HepG2 (cell line): ENCODE measurements around the gene CPED1. TPM values are rescaled to one million over a fixed set of nuclear protein-coding genes. Genes with fewer than 3 reads are reported as not detected.

Experiments
- RFXANK ChIP-seq: IDR thresholded peaks from 2 replicates; pipeline ENCODE4 v1.6.1; 2016
- polyA plus RNA-seq, 8 experiments: library from polyadenylated mRNA; depleted of rRNA in 3 of 8; stranded (reverse) in 7 of 8; unstranded in 1 of 8; fragments of >200 nt; fragmentation: Illumina TruSeq in 4 of 8; extraction: Trizol in 4 of 8; gene quantifications; 2 replicates each; pipeline versions ENCODE4 v1.2.1 to v1.2.3, GENCODE V29; 2011 to 2016; ENCODE audit warnings: low read depth in 4 of 8, missing spikeins in 1 of 8, mixed read lengths in 1 of 8; ENCODE audit not compliant: insufficient read depth in 1 of 8
- total RNA-seq, 5 experiments: library from RNA; depleted of rRNA; stranded (reverse); fragments of >200 nt; fragmentation: Illumina TruSeq; extraction: Trizol; gene quantifications; 2 replicates each; pipeline ENCODE4 v1.2.3, GENCODE V29; 2016; ENCODE audit warnings: low read depth in 1 of 5
- TF ChIP-seq, protein P1 (sequence below): sonication (generic); formaldehyde crosslinking; IDR thresholded peaks from one replicate; pipeline ENCODE4 v1.5.1; 2020; ENCODE audit warnings: mild to moderate bottlenecking, missing genetic modification reagents; ENCODE audit errors: not compliant biosample characterization

CPED1 gene
- total and polyA plus RNA-seq, 2 of the 13 experiments (the other 11 are each of a cell fraction or from before 2014, with no cell fraction given), result 11.5 to 27.0 TPM

DNA sequence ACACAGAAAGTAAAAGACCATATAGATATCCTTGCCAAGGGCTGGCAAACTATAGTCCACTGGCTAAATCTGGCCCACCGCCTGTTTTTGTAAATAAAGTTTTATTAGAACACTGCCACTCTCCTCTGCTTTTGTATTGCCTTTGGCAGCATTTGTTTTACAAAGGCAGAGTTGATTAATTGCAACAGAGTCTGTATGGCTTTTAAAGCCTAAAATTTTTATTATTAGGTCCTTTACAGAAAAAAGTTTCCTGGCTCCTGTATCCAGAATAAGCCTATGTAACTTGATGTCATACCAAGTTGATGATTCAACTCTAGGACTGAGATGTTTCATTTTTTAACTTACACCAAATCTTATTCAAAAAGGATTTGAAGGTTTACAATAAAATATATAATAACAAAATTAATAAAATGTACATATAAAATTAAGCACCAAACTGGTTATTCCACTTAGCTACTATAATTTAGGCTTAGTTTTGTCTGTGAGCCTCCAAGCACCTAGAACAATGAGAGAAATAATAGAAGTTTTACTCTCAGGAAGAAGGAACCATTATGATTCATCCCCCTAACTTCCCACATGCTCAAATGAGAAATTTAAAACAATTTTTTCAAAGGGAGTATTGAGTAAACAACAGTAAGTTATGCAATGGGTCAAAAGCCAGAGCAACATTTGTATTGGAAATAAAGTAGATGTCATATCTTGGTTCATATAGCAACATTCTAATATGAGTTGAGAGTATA, 31.9 kb downstream of the CPED1 start (continued):
- TF ChIP-seq, protein P1, sequence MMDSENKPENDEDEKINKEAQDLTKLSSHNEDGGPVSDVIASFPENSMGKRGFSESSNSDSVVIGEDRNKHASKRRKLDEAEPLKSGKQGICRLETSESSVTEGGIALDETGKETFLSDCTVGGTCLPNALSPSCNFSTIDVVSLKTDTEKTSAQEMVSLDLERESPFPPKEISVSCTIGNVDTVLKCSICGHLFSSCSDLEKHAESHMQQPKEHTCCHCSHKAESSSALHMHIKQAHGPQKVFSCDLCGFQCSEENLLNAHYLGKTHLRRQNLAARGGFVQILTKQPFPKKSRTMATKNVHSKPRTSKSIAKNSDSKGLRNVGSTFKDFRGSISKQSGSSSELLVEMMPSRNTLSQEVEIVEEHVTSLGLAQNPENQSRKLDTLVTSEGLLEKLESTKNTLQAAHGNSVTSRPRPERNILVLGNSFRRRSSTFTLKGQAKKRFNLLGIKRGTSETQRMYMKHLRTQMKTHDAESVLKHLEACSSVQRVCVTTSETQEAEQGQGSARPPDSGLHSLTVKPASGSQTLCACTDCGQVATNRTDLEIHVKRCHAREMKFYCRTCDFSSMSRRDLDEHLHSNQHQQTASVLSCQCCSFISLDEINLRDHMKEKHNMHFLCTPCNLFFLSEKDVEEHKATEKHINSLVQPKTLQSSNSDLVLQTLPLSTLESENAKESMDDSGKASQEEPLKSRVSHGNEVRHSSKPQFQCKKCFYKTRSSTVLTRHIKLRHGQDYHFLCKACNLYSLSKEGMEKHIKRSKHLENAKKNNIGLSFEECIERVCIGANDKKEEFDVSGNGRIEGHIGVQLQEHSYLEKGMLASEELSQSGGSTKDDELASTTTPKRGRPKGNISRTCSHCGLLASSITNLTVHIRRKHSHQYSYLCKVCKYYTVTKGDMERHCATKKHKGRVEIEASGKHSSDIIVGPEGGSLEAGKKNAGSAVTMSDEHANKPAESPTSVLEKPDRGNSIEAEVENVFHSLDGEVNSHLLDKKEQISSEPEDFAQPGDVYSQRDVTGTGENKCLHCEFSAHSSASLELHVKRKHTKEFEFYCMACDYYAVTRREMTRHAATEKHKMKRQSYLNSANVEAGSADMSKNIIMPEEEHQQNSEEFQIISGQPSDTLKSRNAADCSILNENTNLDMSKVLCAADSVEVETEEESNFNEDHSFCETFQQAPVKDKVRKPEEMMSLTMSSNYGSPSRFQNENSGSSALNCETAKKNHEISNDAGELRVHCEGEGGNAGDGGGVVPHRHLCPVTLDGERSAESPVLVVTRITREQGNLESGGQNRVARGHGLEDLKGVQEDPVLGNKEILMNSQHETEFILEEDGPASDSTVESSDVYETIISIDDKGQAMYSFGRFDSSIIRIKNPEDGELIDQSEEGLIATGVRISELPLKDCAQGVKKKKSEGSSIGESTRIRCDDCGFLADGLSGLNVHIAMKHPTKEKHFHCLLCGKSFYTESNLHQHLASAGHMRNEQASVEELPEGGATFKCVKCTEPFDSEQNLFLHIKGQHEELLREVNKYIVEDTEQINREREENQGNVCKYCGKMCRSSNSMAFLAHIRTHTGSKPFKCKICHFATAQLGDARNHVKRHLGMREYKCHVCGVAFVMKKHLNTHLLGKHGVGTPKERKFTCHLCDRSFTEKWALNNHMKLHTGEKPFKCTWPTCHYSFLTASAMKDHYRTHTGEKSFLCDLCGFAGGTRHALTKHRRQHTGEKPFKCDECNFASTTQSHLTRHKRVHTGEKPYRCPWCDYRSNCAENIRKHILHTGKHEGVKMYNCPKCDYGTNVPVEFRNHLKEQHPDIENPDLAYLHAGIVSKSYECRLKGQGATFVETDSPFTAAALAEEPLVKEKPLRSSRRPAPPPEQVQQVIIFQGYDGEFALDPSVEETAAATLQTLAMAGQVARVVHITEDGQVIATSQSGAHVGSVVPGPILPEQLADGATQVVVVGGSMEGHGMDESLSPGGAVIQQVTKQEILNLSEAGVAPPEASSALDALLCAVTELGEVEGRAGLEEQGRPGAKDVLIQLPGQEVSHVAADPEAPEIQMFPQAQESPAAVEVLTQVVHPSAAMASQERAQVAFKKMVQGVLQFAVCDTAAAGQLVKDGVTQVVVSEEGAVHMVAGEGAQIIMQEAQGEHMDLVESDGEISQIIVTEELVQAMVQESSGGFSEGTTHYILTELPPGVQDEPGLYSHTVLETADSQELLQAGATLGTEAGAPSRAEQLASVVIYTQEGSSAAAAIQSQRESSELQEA (CRISPR knock-in tag), result no peak
- no peak for TF ChIP-seq RFXANK (CRISPR knock-in tag)
